K562 (cell line): ENCODE measurements around the gene OST4. TPM values are rescaled to one million over a fixed set of nuclear protein-coding genes. Genes with fewer than 3 reads are reported as not detected.
A peak's percentile ranks its signal among the peaks of the same experiment; 100 is the strongest.

Experiments
- AFF4 ChIP-seq: sonication (generic); formaldehyde crosslinking; IDR thresholded peaks from 2 replicates; pipeline ENCODE4 v1.8.0; 2023; ENCODE audit warnings: mild to moderate bottlenecking, missing genetic modification reagents
- CUX1 ChIP-seq: fragments of 200-800 bp; sonication (Bioruptor generic); IDR thresholded peaks from 2 replicates; pipeline ENCODE4 v1.6.1; 2016; ENCODE audit warnings: missing genetic modification characterization, missing compliant biosample characterization
- GTF3C2 ChIP-seq: IDR thresholded peaks from 3 replicates; pipeline ENCODE4 v1.6.1; 2011; ENCODE audit warnings: borderline replicate concordance, mild to moderate bottlenecking, moderate library complexity; ENCODE audit not compliant: insufficient read length; ENCODE audit errors: extremely low read depth
- KDM4B ChIP-seq, 2 experiments: fragments of 450-650 bp in 1 of 2; sonication (generic) in 1 of 2; IDR thresholded peaks; 2 replicates each; pipeline ENCODE4 v1.6.1; 2016 to 2017; ENCODE audit warnings: borderline replicate concordance in 2 of 2, antibody characterized with exemption in 1 of 2, low read depth in 1 of 2, mild to moderate bottlenecking in 1 of 2
- KDM5B ChIP-seq: fragments of 200-600 bp; sonication (generic); IDR thresholded peaks from 2 replicates; pipeline ENCODE4 v1.6.1; 2012; ENCODE audit warnings: low read depth, mild to moderate bottlenecking, moderate library complexity, low read length, control low read depth, inconsistent platforms; ENCODE audit not compliant: insufficient replicate concordance
- MLX ChIP-seq, 2 experiments: fragments of 450-650 bp in 1 of 2; sonication (generic) in 1 of 2; formaldehyde crosslinking; conservative IDR thresholded peaks; 2 replicates each; pipeline versions ENCODE4 v1.4.0 to v1.8.1; 2020 to 2022; ENCODE audit warnings: mild to moderate bottlenecking in 1 of 2, missing genetic modification reagents in 1 of 2
- OTX1 ChIP-seq: fragments of 450-650 bp; formaldehyde crosslinking; IDR thresholded peaks from 2 replicates; pipeline ENCODE4 v1.4.0; 2022; ENCODE audit warnings: mild to moderate bottlenecking
- SIN3B ChIP-seq: fragments of 450-650 bp; IDR thresholded peaks from 2 replicates; pipeline ENCODE4 v1.6.1; 2017; ENCODE audit warnings: low read depth, mild to moderate bottlenecking, moderate library complexity
- SNAPC5 ChIP-seq: fragments of 250-450 bp; sonication (Bioruptor Pico); IDR thresholded peaks from 2 replicates; pipeline ENCODE4 v1.8.0; 2021; ENCODE audit warnings: moderate library complexity, mild to moderate bottlenecking, inconsistent platforms
- ZBTB7A ChIP-seq: IDR thresholded peaks from 2 replicates; pipeline ENCODE4 v1.6.1; 2011; ENCODE audit warnings: low read depth, mild to moderate bottlenecking, low read length, moderate library complexity, borderline replicate concordance; ENCODE audit not compliant: control insufficient read depth
- ZNF3 ChIP-seq: fragments of 250-450 bp; sonication (Bioruptor Pico); IDR thresholded peaks from 2 replicates; pipeline ENCODE4 v1.5.0; 2021; ENCODE audit warnings: mild to moderate bottlenecking, moderate library complexity
- polyA plus RNA-seq, 8 experiments: library from polyadenylated mRNA; depleted of rRNA in 4 of 8; stranded (reverse) in 5 of 8; unstranded in 3 of 8; fragments of >200 nt; fragmentation: Nextera tagmentation in 2 of 8; fragmentation: Illumina TruSeq in 1 of 8; extraction: Ambion mirVana in 2 of 8; extraction: Trizol in 1 of 8; gene quantifications; 2 replicates each; pipeline versions ENCODE4 v1.2.1 to v1.2.3, GENCODE V29; 2011 to 2014; ENCODE audit warnings: inconsistent platforms in 1 of 8, missing spikeins in 1 of 8
- total RNA-seq, 7 experiments: library from RNA; depleted of rRNA in 6 of 7; stranded (reverse); fragments of >200 nt in 6 of 7; fragmentation: Illumina TruSeq in 2 of 7; extraction: Trizol in 2 of 7; gene quantifications; 2 replicates each; pipeline versions ENCODE4 v1.2.1 to v1.2.3, GENCODE V29; 2011 to 2021; ENCODE audit warnings: low replicate concordance in 1 of 7

Gene OST4
- total and polyA plus RNA-seq, 9 of the 15 experiments (the other 6 are each of a cell fraction or from before 2014, with no cell fraction given), result 186 to 1,155 (median 355) TPM

GRCh38 chr2:27051902-27052645 lies 19.4 kb downstream of the OST4 start (continued):
- no peak for TF ChIP-seq AFF4 (CRISPR knock-in tag)
- TF ChIP-seq ZNF3 (CRISPR knock-in tag), result no peak
- TF ChIP-seq GTF3C2, result no peak
- 0 out of 4 replicates have a peak, but pooled peaks of 1 of the 2 experiments have one; percentile 37 for TF ChIP-seq MLX (CRISPR knock-in tag; conservative IDR thresholded peaks at IDR 0.05)
- TF ChIP-seq KDM4B (IDR thresholded peaks at IDR 0.05; ENCODE audit: borderline replicate concordance in 2 of 2, low read depth in 1 of 2), result no peak
- TF ChIP-seq ZBTB7A, result 0 out of 2 replicates have a peak, but pooled peaks have one; percentile 51
- 0 out of 2 replicates have a peak, but pooled peaks have one; percentile 58 for TF ChIP-seq OTX1
- peak; percentile 15; the same call in 1 of the 2 replicates for TF ChIP-seq SIN3B
- no peak for TF ChIP-seq KDM5B
- TF ChIP-seq CUX1 (CRISPR knock-in tag), result no peak
- TF ChIP-seq SNAPC5 (CRISPR knock-in tag), result no peak
